DND-41 (cell line): ENCODE data around the gene PTTG2.

Source experiments
- EZH2 ChIP-seq: IDR thresholded peaks from 3 replicates; pipeline ENCODE4 v1.6.1; 2012; ENCODE audit warnings: borderline replicate concordance, low read depth, mild to moderate bottlenecking, moderate library complexity, low read length, inconsistent platforms; ENCODE audit not compliant: severe bottlenecking
- TF ChIP-seq, protein P1 (sequence below): IDR thresholded peaks from 2 replicates; pipeline ENCODE4 v1.5.1; 2012; ENCODE audit warnings: borderline replicate concordance, low read length, moderate library complexity, mild to moderate bottlenecking; ENCODE audit not compliant: poor library complexity, severe bottlenecking; ENCODE audit errors: extremely low read depth

DNA sequence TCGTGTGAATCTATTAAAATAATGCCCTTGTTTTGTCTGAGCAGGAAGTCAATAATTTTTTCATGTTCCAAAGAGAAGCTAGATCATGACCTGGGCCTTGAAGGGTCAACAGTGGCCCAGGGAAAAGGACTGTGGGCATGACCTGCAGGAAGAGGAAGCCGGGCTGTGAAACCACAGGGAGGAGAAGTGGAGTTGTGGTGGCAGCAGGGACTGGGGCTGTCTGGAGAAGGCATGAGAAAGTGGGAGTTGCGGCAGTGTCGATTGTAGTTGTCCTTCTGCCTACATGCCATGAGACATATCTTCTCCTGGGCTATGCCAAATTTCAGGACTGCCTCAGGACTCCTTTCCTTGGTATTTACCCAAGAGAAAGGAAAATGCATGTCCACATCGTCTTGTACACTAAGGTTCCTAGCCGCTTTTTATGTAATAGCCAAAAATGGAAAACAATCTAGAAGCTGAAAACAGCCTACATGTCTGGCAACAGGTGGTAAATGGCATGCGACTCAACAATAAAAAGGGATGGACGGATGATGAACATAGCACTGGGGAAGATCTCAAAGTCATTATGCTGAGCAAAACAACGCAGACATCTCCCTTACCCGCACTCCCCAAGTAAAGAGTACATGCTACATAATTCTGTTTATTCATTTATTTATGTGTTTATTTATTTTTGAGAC is 13.6 kb upstream of the PTTG2 start:
- TF ChIP-seq, protein P1, sequence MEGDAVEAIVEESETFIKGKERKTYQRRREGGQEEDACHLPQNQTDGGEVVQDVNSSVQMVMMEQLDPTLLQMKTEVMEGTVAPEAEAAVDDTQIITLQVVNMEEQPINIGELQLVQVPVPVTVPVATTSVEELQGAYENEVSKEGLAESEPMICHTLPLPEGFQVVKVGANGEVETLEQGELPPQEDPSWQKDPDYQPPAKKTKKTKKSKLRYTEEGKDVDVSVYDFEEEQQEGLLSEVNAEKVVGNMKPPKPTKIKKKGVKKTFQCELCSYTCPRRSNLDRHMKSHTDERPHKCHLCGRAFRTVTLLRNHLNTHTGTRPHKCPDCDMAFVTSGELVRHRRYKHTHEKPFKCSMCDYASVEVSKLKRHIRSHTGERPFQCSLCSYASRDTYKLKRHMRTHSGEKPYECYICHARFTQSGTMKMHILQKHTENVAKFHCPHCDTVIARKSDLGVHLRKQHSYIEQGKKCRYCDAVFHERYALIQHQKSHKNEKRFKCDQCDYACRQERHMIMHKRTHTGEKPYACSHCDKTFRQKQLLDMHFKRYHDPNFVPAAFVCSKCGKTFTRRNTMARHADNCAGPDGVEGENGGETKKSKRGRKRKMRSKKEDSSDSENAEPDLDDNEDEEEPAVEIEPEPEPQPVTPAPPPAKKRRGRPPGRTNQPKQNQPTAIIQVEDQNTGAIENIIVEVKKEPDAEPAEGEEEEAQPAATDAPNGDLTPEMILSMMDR, result no peak
- TF ChIP-seq EZH2, result no peak
